RPMI7951 (cell line): ENCODE results near the gene STX2. TPM values are rescaled to one million over a fixed set of nuclear protein-coding genes. Genes with fewer than 3 reads are reported as not detected.
A peak's percentile ranks its signal among the peaks of the same experiment; 100 is the strongest.
"Not testable (repeated sequence)": the region's sequence is repeated elsewhere in the genome, so short reads cannot be mapped to it uniquely, and the experiment has no call there.

Source experiments
- DNase-seq: peaks from one replicate; pipeline ENCODE4 v3.0.0-alpha.2; 2012; ENCODE audit warnings: low read depth
- total RNA-seq: library from RNA; depleted of rRNA; stranded (reverse); fragments of >200 nt; shearing (Covaris generic); gene quantifications from 2 replicates; pipeline ENCODE4 v1.2.3, GENCODE V29; 2014; rRNA removed

The STX2 gene
- total RNA-seq = 28.1 and 29.7 TPM in 2 replicates

GRCh38 chr12:130838951-130839769 is at the start of gene STX2:
Gene STX2 (minus strand): TSS chr12:130839250. CDS start chr12:130839099, 151 bp downstream.
- peak; percentile 74 for DNase-seq

- DNase-seq = not testable (repeated sequence)
Measured at GRCh38 chr12:130887190-130887589, 48.1 kb upstream of the STX2 start.

- no peak for DNase-seq
Measured at GRCh38 chr12:130881548-130881947, 42.5 kb upstream of the STX2 start.

GRCh38 chr12:130881046-130881445 is 42.0 kb upstream of the STX2 start:
- no peak for DNase-seq

- no peak for DNase-seq
Measured at GRCh38 chr12:130880411-130880885, 41.4 kb upstream of the STX2 start.

GRCh38 chr12:130879781-130880389 is 40.8 kb upstream of the STX2 start:
- DNase-seq = no peak

GRCh38 chr12:130879212-130879686 is 40.2 kb upstream of the STX2 start:
- no peak for DNase-seq

GRCh38 chr12:130878193-130879185 is 39.4 kb upstream of the STX2 start:
- DNase-seq = no peak

- DNase-seq = no peak
Measured at GRCh38 chr12:130877333-130877732, 38.3 kb upstream of the STX2 start.

GRCh38 chr12:130876758-130877157 is 37.7 kb upstream of the STX2 start:
- DNase-seq = no peak

GRCh38 chr12:130876297-130876696 is 37.2 kb upstream of the STX2 start:
- DNase-seq = no peak

- not testable (repeated sequence) for DNase-seq
Measured at GRCh38 chr12:130875708-130876107, 36.7 kb upstream of the STX2 start.

GRCh38 chr12:130875193-130875592 is 36.1 kb upstream of the STX2 start:
- DNase-seq = no peak

- no peak for DNase-seq
Measured at GRCh38 chr12:130874696-130875095, 35.6 kb upstream of the STX2 start.

- no peak for DNase-seq
Measured at GRCh38 chr12:130873825-130874224, 34.8 kb upstream of the STX2 start.

GRCh38 chr12:130873106-130873795 is 34.2 kb upstream of the STX2 start:
- no peak for DNase-seq

GRCh38 chr12:130872179-130873096 is 33.4 kb upstream of the STX2 start:
- DNase-seq = peak; percentile 29

GRCh38 chr12:130871286-130872178 is 32.5 kb upstream of the STX2 start, which contains the start of gene RAN:
Gene RAN (plus strand): TSS chr12:130872066. CDS start chr12:130872594, 528 bp downstream.
- peak; percentile 87 for DNase-seq
